MCF 10A (cell line): ENCODE measurements around the gene NECAP2. TPM values are rescaled to one million over a fixed set of nuclear protein-coding genes. Genes with fewer than 3 reads are reported as not detected.
A peak's percentile ranks its signal among the peaks of the same experiment; 100 is the strongest.

Experiments used
- Bru-seq: library from RNA; stranded (reverse); fragments of 400-500 nt; gene quantifications from one replicate; lab custom pipeline; 2021; lab: Mats Ljungman, UMichigan
- BruChase-seq, 2 experiments: library from RNA; stranded (reverse); fragments of 400-500 nt; gene quantifications; one replicate each; lab custom pipeline; 2021; lab: Mats Ljungman, UMichigan
- BruUV-seq: library from RNA; stranded (reverse); fragments of 400-500 nt; replicated peaks from 2 replicates; lab custom pipeline; 2021; lab: Mats Ljungman, UMichigan
- CTCF ChIA-PET: fragments of 300-600 bp; sonication (Branson Sonifier 250); formaldehyde crosslinking; extraction: SDS; loops from one replicate; lab custom pipeline; 2021; ENCODE audit warnings: antibody characterized with exemption, inconsistent platforms; lab: Yijun Ruan, JAX
- POLR2A ChIA-PET: fragments of 300-600, 350-650 bp; sonication (Branson Sonifier 250); formaldehyde crosslinking; extraction: SDS; loops from one replicate; lab custom pipeline; 2020; ENCODE audit warnings: antibody characterized with exemption, inconsistent platforms; lab: Yijun Ruan, JAX
- DNase-seq: peaks from one replicate; pipeline ENCODE4 v3.0.0-alpha.2; 2018; ENCODE audit not compliant: unreplicated experiment
- H3K27ac Mint-ChIP-seq: one replicate; pipeline ENCODE4 v1.8.0; 2022; ENCODE audit warnings: mild to moderate bottlenecking, low read depth, mixed read lengths; ENCODE audit not compliant: unreplicated experiment
- H3K27me3 Mint-ChIP-seq: one replicate; pipeline ENCODE4 v1.8.0; 2022; ENCODE audit warnings: mixed read lengths; ENCODE audit not compliant: insufficient read depth, unreplicated experiment
- H3K36me3 Mint-ChIP-seq: one replicate; pipeline ENCODE4 v1.8.0; 2022; ENCODE audit warnings: mild to moderate bottlenecking, moderate library complexity, mixed read lengths; ENCODE audit not compliant: insufficient read depth, unreplicated experiment
- H3K4me1 Mint-ChIP-seq: one replicate; pipeline ENCODE4 v1.8.0; 2022; ENCODE audit warnings: mixed read lengths; ENCODE audit not compliant: insufficient read depth, unreplicated experiment
- H3K4me3 Mint-ChIP-seq: one replicate; pipeline ENCODE4 v1.8.0; 2022; ENCODE audit warnings: mild to moderate bottlenecking, moderate library complexity, mixed read lengths; ENCODE audit not compliant: unreplicated experiment
- H3K9me3 Mint-ChIP-seq: one replicate; pipeline ENCODE4 v1.8.0; 2022; ENCODE audit warnings: mixed read lengths; ENCODE audit not compliant: unreplicated experiment
- CTCF ChIP-seq: fragments of 200-600 bp; IDR thresholded peaks from one replicate; pipeline ENCODE4 v1.8.0; 2022; ENCODE audit warnings: antibody characterized with exemption, mild to moderate bottlenecking; ENCODE audit not compliant: unreplicated experiment
- intact Hi-C: fragments of 100-400 bp; cut with micrococcal nuclease; formaldehyde crosslinking; loops from 2 replicates; pipeline ENCODE4 v1.14.1; 2022
- long read RNA-seq: library from polyadenylated mRNA; stranded (forward); transcript quantifications from one replicate; pipeline ENCODE4 v2.0.0, GENCODE V29; 2022
- total RNA-seq: library from RNA; stranded (reverse); gene quantifications from 2 replicates; pipeline ENCODE4 v1.2.3, GENCODE V29; 2022

The NECAP2 gene
- 34.1 and 41.4 TPM in 2 replicates for total RNA-seq
- Bru-seq, nascent RNA = percentile 68 among the genes with signal in this experiment
- percentile 77 among the genes with signal in this experiment for BruChase-seq, experiment 1, labeled RNA remaining after a 6-hour chase
- percentile 73 among the genes with signal in this experiment for BruChase-seq, experiment 2, labeled RNA remaining after a 2-hour chase
- long read RNA-seq, transcript NECAP2-201 (8 exons, 2,070 nt) = major isoform, 85 of 126 reads
- long read RNA-seq, partial matches to known transcripts = 21 of 126 reads
- long read RNA-seq, other reads (novel, unspliced or antisense) = 16 of 126 reads

- CTCF ChIA-PET = interaction anchor here (0.7 to 2.4 kb wide), 20 partner anchors 10 to 252 kb away, joined by 3 to 13 read pairs (median 4); no protein-coding TSS in a partner anchor
- DNase-seq = peak; percentile 88
- H3K27ac Mint-ChIP-seq = peak within 1 kb of the TSS; percentile 89
- TF ChIP-seq CTCF = peak; percentile 89
- intact Hi-C loops = no loop called here
- BruUV-seq = TSS peak; percentile 61
- H3K4me3 Mint-ChIP-seq = peak within 1 kb of the TSS; percentile 93
- POLR2A ChIA-PET = interaction anchor here (0.7 to 2.4 kb wide), 19 partner anchors 9 to 465 kb away, joined by 3 to 14 read pairs (median 4); partner anchors contain the start of genes CPLANE2, FBXO42, NBPF1 and SZRD1
- peaks cover 11% of the 10 kb centered on the region for H3K4me1 Mint-ChIP-seq
- no peaks in the 10 kb centered on the region for H3K27me3 Mint-ChIP-seq
- H3K36me3 Mint-ChIP-seq = peaks cover 26% of the 10 kb centered on the region
- H3K9me3 Mint-ChIP-seq = no peaks in the 10 kb centered on the region
Measured at GRCh38 chr1:16440470-16441281, at the start of gene NECAP2. Gene NECAP2, plus strand, starts transcription at chr1:16440724. Its CDS starts 38 bp downstream, at chr1:16440762.

GRCh38 chr1:16391411-16391810 is 49.1 kb upstream of the NECAP2 start:
- no TSS peak for BruUV-seq
- intact Hi-C loops = no loop called here

GRCh38 chr1:16392740-16393569 is 47.6 kb upstream of the NECAP2 start:
- Mint-ChIP-seq H3K27me3 (no peaks in the 10 kb centered on the region), H3K27ac (peak overlapping the region; percentile 60), H3K36me3 (peaks cover 33% of the 10 kb centered on the region), H3K4me1 (peaks cover 22% of the 10 kb centered on the region), H3K4me3 (no peak overlapping the region), H3K9me3 (no peaks in the 10 kb centered on the region)
- POLR2A ChIA-PET = interaction anchor here (0.6 to 0.9 kb wide), 2 partner anchors 9 to 48 kb away, joined by 3 to 4 read pairs; partner anchors contain the start of gene NECAP2
- TF ChIP-seq CTCF = no peak
- intact Hi-C loops = no loop called here
- BruUV-seq = no TSS peak
- DNase-seq = no peak
- CTCF ChIA-PET = no interaction called here

More at GRCh38 chr1:16391411-16391810, 49.1 kb upstream of the NECAP2 start:
- no peaks in the 10 kb centered on the region for H3K9me3 Mint-ChIP-seq
- ChIA-PET CTCF (interaction anchor here (0.6 kb wide), 1 partner anchor 114 kb away, joined by 7 read pairs; no protein-coding TSS in a partner anchor), POLR2A (no interaction called here)
- DNase-seq = no peak
- TF ChIP-seq CTCF = no peak
- H3K27me3 Mint-ChIP-seq = no peaks in the 10 kb centered on the region
- peaks cover 27% of the 10 kb centered on the region for H3K4me1 Mint-ChIP-seq
- H3K4me3 Mint-ChIP-seq = no peak overlapping the region
- H3K27ac Mint-ChIP-seq = no peak overlapping the region
- peaks cover 31% of the 10 kb centered on the region for H3K36me3 Mint-ChIP-seq
